GM19463 (cell line): ENCODE data around the gene SLC66A2.
"Not testable (repeated sequence)": the region's sequence is repeated elsewhere in the genome, so short reads cannot be mapped to it uniquely, and the experiment has no call there.

Source experiments
- ATAC-seq: cut with Tn5 transposase; IDR thresholded peaks from one replicate; pipeline ENCODE4 v1.9.1; 2021; ENCODE audit warnings: mild to moderate bottlenecking, moderate library complexity; ENCODE audit not compliant: unreplicated experiment

The SLC66A2 gene

GRCh38 chr18:79951545-79952455 is at the start of gene SLC66A2:
TSS of gene SLC66A2 (minus strand) at chr18:79951653. CDS start at chr18:79950926, 727 bp downstream.
- ATAC-seq = peak; percentile 84

- ATAC-seq = no peak
Observed at GRCh38 chr18:80000877-80001276, 49.4 kb upstream of the SLC66A2 start.

- ATAC-seq = not testable (repeated sequence)
Observed at GRCh38 chr18:79999701-80000100, 48.2 kb upstream of the SLC66A2 start.

- no peak for ATAC-seq
Observed at GRCh38 chr18:79991494-79991893, 40.0 kb upstream of the SLC66A2 start.

- ATAC-seq = no peak
Observed at GRCh38 chr18:79989195-79989497, 37.7 kb upstream of the SLC66A2 start.

GRCh38 chr18:79988451-79989194 is 37.2 kb upstream of the SLC66A2 start, which contains the start of gene TXNL4A:
TSS of gene TXNL4A (minus strand) at chr18:79988563. CDS start at chr18:79988392, 171 bp downstream.
- ATAC-seq = peak; percentile 98

GRCh38 chr18:79988071-79988450 is 36.6 kb upstream of the SLC66A2 start:
- peak; percentile 57 for ATAC-seq

- no peak for ATAC-seq
Observed at GRCh38 chr18:79987566-79987965, 36.1 kb upstream of the SLC66A2 start.

GRCh38 chr18:79986726-79987125 is 35.3 kb upstream of the SLC66A2 start:
- ATAC-seq = no peak

GRCh38 chr18:79985172-79985571 is 33.7 kb upstream of the SLC66A2 start:
- ATAC-seq = no peak

- no peak for ATAC-seq
Observed at GRCh38 chr18:79983793-79984192, 32.3 kb upstream of the SLC66A2 start.

- ATAC-seq = no peak
Observed at GRCh38 chr18:79983253-79983652, 31.8 kb upstream of the SLC66A2 start.

- ATAC-seq = no peak
Observed at GRCh38 chr18:79982736-79983135, 31.3 kb upstream of the SLC66A2 start.

GRCh38 chr18:79980585-79980984 is 29.1 kb upstream of the SLC66A2 start:
- ATAC-seq = no peak

- no peak for ATAC-seq
Observed at GRCh38 chr18:79979843-79980242, 28.4 kb upstream of the SLC66A2 start.

GRCh38 chr18:79975985-79976680 is 24.7 kb upstream of the SLC66A2 start:
- ATAC-seq = no peak

- ATAC-seq = no peak
Observed at GRCh38 chr18:79975043-79975442, 23.6 kb upstream of the SLC66A2 start.

GRCh38 chr18:79974025-79974654 is 22.7 kb upstream of the SLC66A2 start:
- no peak for ATAC-seq

- no peak for ATAC-seq
Observed at GRCh38 chr18:79973517-79973916, 22.1 kb upstream of the SLC66A2 start.

GRCh38 chr18:79972720-79973119 is 21.3 kb upstream of the SLC66A2 start:
- no peak for ATAC-seq

GRCh38 chr18:79971986-79972385 is 20.5 kb upstream of the SLC66A2 start:
- ATAC-seq = no peak
